DLD1 (cell line): ENCODE results near the gene ATP6V0C.

ENCODE experiments used
- in situ Hi-C: cut with HindIII; loops from 2 replicates; pipeline ENCODE4 v1.10.0; 2017; ENCODE audit warnings: low sequenced_read_pairs

The ATP6V0C gene

DNA sequence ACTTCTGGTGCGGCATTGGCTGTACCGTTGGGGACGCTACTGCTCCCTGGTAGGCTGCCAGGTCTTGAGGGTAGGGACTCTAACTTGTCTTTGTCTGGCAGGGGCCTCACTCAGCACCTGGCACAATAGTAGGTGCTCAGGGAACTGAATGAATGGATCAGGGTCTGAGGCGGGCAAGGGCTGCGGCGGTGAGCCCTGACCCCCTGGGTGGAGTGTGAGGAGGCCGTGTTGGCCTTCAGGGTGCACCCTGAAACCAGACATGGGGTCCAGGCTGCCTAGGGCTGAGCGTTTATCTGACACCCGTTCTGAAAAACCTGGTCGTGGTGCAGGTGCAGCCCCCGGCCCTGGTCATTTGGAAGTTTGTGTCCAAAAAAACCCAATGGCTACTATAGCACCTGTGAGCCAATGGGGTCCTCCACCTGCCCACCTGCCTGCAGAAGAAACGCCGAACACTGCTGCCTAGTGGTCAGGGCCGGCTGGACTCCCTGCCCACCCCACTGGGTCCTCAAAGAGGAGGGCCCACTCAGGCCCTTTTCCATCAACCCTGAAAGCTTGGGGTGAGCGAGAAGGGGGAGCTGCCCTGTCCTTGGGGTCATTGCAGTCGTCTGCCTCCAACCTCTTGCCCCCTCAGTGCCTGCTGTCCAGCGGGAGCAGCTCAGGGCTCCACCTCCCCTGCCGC is 4.9 kb upstream of the ATP6V0C start:
- in situ Hi-C loops: loop anchor here (10.0 kb wide), 1 partner anchor 124 kb away; no protein-coding TSS in a partner anchor

DNA sequence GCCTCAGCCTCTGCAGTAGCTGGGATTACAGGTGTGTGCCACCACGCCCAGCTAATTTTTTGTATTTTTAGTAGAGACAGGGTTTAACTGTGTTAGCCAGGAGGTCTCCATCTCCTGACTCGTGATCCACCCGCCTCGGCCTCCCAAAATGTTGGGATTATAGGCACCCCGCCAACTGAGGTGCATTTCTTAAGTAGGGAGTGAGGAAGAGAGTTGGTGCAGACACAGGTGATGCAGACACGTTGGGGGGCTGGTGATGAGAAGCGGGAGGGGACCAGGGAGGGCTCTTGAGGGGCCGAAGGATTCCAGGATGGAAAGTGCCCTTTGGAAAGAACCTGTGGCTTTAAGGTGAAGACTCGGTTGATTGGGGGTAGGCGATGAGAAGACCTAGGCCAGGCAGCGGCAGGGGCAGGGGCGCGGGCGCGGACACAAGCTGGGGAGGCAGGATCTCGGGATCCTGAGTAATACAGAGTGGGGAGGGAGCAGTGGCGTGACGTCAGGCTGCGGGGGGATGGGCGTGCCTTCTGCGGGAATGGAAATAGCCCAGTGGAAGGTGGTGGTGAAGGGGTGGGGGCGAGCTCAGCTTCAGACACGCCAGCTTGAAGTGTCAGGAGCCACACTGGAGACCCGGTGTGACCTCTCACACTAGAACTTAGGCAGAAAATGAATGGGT is 2.5 kb upstream of the ATP6V0C start:
- in situ Hi-C loops: no loop called here

DNA sequence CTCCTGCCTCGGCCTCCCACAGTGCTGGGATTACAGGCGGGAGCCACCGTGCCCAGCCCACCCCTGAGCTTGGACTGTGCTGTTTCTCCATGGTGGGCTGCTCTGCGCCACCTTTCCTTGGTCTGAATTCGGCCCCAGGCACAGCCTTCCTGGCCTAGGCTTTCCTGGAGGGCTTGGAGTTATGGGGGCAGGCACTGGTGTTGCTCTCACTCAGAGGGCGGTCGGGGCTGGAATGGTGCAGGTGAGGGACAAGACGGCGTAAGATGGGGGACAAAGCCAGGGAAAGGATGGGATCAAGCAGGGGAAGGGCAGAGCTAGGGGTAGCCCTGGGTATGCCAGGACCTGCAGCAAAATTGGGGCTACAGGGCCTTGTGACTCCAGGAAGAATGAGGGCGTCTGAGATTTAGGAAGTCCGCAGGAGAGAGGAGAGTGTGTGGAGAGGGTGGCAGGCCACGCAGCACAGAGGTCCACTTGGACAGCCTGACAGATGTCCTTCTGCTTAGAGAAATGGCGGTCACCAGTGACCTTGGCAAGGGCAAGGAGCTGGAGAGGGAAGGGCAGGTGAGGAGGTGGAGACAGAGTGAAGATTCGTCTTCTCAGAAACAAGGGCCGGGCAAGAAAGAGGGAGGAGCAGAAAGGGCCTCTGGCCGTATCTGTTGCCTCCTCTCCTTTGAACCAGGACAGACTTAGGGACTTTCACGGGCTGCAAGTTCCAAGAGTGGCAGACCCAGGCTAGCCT is 1.6 kb upstream of the ATP6V0C start:
- in situ Hi-C loops: no loop called here

DNA sequence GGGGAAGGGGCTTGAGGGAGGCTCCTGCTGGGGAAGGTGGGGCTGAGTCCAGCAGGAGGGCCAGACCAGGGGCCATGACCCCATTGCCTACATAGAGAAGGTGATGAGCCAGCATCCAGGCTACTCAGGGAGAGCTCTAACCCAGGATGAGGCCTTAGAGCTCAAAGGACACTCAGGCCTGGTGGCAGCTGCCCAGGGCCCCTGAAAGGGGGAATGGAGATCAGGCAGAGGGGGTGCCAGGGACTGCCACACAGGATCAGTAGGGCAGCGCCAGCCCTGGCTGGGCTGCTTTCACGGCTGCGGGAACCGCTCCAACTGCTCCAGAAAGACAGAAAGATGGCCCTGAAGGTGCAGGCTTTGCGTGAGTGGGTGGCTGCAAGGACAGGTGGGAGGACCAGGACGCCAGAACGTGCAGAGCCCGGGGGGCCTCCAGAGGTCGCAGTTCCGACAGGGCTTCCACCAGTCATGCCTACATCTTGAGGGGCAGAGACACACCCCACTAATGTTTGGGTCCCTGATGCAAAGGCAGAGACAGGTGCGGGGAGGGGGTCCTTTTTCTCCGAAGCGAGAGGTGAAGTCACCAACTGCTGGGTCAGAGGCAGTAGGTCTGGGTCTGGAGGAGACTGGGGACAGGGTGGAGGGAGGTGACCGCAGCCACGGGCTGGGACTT is 882 bp upstream of the ATP6V0C start:
- in situ Hi-C loops: no loop called here

GRCh38 chr16:2514333-2515179 is 804 bp downstream of the ATP6V0C start:
- in situ Hi-C loops: no loop called here

GRCh38 chr16:2515180-2515851 is 1.6 kb downstream of the ATP6V0C start:
- in situ Hi-C loops: no loop called here

GRCh38 chr16:2516391-2517240 is 2.9 kb downstream of the ATP6V0C start:
- in situ Hi-C loops: no loop called here

GRCh38 chr16:2517954-2518605 is 4.3 kb downstream of the ATP6V0C start:
- in situ Hi-C loops: no loop called here

DNA sequence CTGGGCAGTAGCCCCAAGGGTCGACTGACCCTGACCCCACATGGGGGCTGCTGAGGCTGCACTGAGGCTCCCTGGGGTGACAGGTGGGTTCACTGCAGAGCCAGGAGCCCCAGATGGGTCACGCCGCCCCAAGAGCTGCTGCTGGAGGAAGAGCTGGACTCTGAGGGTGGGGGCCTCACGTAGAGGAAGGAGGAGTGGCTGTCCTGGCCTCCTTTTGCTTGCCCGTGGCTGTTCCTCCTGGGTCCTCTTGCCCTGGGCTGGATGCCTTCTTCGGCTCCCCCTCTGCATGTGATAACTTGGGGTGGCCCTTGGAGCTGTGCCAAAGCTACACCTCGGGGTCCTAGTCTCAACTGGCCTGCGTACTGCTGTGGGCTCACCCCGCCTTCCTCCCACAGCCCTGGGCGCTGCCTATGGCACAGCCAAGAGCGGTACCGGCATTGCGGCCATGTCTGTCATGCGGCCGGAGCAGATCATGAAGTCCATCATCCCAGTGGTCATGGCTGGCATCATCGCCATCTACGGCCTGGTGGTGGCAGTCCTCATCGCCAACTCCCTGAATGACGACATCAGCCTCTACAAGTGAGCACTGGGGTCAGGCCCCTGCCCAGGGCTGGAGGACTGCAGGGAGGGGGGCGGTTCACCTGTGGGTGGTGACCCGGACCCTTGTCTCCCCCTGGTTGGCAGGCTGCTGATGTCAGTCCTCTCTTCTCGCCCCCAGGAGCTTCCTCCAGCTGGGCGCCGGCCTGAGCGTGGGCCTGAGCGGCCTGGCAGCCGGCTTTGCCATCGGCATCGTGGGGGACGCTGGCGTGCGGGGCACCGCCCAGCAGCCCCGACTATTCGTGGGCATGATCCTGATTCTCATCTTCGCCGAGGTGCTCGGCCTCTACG is 5.3 kb downstream of the ATP6V0C start:
- in situ Hi-C loops: no loop called here

DNA sequence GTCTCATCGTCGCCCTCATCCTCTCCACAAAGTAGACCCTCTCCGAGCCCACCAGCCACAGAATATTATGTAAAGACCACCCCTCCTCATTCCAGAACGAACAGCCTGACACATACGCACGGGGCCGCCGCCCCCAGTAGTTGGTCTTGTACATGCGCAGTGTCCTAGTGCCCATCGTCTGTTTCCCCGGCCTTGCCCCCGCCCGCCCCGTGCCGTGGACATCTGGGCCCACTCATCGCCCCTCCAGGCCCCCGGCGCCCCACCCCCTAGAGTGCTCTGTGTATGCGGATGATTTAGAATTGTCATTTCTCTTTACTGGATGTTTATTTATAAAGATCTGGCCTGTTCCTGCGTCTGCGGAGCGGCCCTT is 5.9 kb downstream of the ATP6V0C start:
- in situ Hi-C loops: no loop called here

DNA sequence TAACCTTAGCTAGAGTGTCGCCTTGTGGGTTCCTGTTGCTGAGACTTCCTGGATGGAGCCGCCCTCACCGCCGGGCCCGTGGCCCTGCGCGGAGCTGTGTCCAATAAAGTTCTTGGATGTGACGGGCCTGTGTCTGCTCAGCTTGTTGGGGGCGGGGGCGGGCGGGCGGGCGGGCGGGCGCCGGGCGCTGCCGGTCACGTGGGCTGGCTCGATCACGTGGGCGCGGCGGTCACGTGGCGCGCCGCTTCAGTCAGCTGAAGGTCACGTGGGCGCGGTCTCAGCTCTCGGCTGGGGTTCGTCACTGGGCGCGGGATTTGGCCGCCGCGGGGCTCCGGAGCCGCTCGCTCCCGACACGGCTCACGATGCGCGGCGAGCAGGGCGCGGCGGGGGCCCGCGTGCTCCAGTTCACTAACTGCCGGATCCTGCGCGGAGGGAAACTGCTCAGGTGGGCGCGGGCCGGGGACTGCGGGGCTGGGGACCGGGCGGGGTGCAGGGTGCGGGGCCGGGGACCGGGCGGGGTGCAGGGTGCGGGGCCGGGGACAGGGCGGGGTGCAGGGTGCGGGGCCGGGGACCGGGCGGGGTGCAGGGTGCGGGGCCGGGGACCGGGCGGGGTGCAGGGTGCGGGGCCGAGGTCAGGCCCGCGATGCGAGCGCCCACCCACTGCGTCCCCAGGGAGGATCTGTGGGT is 6.5 kb downstream of the ATP6V0C start, which contains the start of gene AMDHD2:
Gene AMDHD2, plus strand, starts transcription at position 275 of the 687 bp plus-strand sequence. Its CDS starts 88 bp downstream, at position 363.
- in situ Hi-C loops: no loop called here

DNA sequence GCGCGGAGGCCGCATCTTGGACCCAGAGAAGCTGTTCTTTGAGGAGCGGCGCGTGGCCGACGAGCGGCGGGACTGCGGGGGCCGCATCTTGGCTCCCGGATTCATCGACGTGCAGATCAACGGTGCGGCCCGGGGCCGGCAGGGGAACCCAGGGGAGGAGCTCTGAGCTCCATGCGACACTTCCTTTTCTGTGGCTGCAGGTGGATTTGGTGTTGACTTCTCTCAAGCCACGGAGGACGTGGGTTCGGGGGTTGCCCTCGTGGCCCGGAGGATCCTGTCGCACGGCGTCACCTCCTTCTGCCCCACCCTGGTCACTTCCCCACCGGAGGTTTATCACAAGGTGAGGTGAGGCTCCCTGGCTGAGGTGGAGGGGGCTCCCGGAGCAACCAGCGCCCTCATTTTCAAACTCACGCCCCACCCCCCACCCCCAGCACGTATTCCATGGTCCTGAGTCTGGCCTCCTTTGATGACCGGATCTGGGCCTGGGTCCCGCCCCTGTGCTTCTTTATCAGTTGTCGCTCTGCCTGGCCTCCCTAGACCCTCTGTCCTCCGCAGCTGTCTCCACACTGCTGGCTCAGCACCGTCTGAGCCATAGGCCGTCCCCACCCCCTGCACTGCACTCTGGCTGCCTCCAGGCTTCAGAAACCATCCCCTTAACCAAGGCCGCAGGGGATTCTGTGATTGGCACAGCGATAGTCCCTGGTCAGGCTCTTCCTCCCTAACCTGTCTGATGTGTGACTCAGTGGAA is 7.2 kb downstream of the ATP6V0C start:
- in situ Hi-C loops: no loop called here

DNA sequence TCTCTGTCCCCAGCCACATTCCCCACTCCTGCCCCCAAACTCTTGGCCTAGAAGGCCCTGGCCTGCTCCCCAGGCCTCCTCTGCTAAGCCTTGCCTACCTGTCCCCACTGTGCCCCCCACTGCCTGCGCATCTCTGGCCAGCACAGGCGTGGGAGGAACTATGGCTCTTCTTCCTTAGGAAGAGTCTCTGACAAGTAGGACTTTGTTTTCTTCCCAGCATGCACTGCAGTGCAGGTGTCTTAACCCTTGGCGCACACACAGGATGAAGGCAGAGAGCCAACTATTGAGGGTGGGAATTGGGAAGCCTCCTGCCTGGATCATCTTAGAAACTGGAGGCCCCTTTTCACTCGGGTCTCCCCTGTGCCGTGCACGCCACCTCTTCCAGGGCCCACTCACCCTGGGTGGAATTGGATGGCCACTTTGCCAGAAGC is 10.1 kb downstream of the ATP6V0C start:
- in situ Hi-C loops: no loop called here

- in situ Hi-C loops: no loop called here
Observed at GRCh38 chr16:2524339-2524938, 10.7 kb downstream of the ATP6V0C start.

DNA sequence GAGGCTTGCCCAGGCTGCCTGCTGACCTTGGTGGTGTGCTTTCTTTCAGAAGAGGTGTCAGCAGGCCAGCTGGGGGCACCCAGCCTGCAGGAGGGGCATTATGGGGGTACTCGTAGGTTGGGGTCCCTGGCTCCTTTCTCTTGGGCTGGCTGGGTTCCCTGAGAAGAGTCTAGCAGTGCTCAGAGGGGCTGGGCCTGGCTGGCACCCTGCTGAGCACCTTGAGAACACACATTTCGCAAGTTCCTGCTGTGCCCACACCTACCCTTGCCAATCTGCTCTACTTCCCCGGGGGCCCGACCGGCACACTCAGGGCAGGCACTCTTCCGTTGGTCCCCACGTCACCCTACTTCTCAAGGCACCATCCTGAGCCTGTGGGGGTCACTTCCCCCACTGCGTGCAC is 12.4 kb downstream of the ATP6V0C start:
- in situ Hi-C loops: no loop called here
